Measurements from ENCODE around the gene TCF4.

GRCh38 chr18:55629133-55629532, 41.1 kb upstream of the TCF4 start:
- TF ChIP-seq CTCF (IDR thresholded peaks at IDR 0.05 in 2 of 3, conservative IDR thresholded peaks at IDR 0.05 in 1 of 3; ENCODE audit: borderline replicate concordance in 1 of 3, insufficient read depth in 1 of 3, low read depth in 2 of 3, low read length in 2 of 3), result no peak
- no peak for TF ChIP-seq JUND (IDR thresholded peaks at IDR 0.05)
- no peak for TF ChIP-seq MAX (IDR thresholded peaks at IDR 0.05)
- no peak for TF ChIP-seq REST (IDR thresholded peaks at IDR 0.05; ENCODE audit: low read depth)
